Measurements from ENCODE around the gene WAPL.
"Not testable (repeated sequence)": the region's sequence is repeated elsewhere in the genome, so short reads cannot be mapped to it uniquely, and the experiment has no call there.

Gene WAPL

DNA sequence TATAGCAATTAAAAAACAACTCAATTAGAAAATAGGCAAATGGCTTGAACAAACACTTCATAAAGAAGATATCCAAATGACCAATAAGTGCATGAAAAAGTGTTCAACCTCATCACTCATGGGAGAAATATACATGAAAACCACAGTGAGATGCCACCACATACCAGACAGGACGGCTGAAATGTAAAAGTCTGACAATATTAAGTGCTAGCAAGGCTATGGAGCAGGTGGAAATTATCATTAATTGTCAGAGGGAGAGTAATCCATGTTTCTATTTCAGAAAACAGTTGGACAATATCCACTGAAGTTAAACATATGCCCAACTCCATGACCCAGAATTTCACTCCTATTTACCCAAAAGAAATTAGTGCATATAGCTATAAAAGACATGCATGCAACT, 112.4 kb downstream of the WAPL start:
- DNase-seq, result no peak

DNA sequence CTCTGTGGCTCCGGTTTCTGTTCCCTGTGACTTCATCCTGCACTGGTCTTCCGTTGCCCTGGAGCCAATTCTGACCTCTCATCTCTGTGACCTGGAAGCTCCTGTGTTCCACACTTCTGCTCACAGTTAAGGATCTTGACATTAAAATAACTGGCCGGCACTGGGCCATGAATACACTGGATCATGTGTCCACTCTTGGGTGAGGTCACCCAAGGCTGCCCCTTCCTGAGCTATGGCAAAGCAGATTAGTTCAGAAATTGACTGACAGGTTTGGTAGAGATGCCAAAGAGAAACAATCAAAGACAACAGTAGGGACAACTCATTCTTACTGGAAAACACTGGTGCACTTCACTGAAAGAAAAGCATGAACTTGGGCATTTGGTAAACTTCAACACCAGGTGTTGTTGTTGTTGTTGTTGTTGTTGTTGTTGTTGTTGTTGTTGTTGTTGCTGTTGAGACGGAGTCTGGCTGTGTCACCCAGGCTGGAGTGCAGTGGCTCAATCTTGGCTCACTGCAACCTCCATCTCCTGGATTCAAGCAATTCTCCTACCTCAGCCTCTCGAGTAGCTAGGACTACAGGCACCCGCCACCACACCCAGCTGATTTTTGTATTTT, 118.3 kb downstream of the WAPL start:
- DNase-seq, result no peak

DNA sequence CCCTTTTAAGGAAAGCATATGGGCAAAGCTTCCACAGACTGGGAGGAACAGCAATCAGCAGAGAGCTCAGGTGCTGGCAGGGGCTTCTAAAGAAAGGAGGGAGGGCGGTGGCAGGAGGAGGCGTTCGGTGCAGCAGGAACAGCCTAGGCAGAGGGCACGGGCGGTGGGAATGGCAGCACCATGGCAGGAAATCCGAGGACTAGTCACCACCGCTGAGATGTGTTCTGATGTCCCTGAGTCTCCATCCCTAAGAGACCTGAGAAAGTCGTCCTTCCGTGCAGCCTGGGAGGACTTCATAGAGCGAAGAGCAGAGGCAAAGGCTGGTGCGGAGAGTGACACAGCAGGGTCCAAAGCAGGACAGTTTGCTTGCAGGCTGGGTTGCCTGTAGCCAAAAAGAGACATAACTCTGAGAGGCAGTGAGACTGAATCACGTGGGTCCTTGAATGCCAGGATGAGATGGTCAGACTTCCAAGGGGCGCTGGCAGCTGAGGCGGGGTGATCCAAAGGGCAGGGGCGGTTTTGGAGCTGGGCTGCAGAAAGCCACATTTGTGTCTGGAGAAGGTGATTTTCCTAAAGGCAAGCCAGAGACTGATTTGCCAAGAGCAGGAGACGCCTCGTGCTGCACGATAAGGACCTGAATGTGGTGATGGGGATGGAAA, 119.2 kb downstream of the WAPL start:
- no peak for DNase-seq

DNA sequence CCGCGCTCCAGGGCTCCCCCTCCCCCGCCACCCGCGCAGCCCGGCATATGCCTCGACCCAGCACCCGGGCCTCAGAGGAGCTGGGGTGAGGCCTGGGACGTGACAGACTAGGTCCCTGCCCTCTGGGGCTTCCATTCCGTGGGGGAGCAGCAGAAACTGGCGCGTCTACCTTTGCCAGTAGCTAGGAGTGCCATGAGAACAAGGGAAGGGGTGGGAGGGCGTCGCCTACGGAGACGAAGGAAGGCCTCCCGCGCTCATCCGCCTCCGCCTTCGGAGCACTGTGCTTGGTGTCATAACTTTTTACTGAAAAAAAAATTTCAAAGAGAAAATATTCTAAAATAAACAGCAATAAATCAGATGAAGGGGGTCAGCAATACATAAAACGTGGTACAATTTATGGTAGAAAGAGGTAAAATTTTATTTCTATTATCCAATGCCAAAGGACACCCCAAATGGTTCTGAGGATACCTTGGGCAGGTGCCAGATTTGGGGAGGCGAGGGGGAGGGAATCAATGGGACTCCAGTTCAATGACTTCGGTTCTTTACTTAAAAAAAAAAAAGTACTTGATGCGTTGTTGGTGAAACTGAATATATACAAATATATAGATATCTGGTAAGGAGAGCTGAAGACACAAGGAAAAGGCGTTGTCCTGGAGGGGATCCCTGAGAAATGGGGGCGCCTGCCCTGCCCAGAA, 119.9 kb downstream of the WAPL start:
- peak; percentile 36 for DNase-seq

DNA sequence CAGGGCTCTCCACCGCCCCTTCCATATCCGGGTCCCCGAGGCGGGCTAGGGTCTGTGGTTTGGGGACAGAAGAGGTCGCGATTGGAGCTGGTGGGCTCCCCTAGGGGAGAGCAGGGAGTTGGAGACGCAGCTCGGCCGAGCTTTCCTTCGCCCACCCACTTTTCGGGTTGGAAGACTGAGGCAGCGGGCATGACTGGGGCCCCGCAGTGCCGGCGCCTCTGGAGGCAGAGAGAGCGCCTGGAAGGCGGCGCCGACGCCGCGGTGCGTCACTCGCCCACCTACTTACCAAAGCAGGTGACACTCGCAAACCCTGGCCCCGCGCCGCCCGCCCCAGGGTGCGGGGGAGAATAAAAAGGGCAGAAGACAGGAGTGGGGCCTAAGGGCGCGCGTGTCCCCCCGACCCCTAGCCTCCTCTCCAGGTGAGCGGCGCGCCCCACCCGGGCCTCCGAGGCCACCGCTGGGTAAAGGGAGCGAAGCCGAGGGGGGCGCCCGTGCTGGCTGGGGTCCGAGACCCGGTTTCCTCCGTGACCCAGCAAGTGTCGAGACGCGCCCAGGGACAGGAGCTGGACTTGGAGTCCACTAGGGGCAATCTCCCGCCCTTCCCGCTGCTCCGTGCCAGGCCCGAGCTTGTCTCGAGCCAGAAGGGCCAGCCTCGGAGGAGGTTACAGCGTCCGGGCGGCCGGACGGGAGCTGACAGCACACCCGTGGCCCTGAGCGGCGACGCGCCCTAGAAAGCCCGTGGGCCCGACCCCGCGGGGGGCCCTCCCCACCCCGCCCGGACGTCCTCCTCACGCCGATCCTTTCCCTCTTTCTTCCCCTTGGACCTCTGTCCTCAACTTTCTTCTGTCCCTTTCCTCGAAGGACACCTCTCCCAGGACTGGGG, 120.6 kb downstream of the WAPL start:
- DNase-seq, result peak; percentile 84

DNA sequence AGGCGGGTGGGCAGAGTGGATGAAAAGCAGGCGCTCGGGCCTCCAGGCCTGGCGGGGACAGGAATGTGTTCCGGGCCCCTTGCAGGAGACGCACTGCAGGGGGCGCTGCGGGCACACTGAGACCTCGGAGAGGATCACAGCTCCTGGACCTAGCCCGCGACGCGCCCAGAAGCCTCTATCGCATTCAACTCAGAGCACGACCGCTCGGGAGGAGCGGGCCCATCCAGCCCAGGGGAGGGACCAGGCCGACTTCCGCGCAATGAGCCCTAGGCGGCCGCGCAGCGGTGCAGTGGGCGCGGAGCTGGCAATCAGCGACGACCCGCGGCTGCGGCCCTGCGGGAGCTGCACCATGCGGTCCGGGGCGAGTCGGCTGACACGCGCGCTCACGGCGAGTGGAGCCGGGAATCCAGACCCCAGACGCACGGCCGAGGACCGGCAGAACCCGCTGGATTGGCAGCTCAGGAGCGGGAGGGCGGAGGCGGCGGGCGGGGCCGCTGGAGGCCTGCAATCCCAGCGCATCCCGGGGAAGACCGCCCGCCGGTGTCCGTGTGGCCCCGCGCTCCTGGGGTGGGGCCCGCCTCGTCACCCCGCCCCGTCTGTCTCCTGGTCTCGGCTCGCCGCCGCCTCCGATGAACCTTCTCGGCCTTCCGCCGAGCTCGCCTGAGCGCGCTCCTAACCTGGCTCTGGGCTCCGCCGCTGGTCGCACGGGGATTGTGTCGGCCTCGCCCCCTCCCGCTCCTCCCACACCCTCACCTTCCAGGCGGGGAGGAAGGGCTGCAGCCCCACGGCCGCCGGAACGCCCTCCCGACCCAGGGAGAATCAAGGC, 121.5 kb downstream of the WAPL start:
- peak; percentile 98 for DNase-seq

DNA sequence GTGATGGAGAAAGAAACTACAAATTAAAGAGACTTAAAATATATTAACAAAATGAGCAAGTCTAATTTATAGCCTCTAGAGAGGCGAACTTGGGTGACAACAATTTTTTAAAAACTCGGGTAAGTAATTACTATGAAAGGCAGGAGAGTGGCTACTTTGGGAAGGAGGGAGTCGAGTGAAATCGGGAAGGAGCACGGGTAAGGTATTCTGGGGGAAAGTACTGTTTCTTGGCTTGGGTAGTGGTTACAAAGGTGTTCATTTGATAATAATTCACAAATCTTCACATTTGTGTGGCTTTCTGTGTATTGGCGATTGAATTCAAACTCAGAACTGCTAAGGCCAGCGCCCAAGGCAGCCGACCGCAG, 122.1 kb downstream of the WAPL start:
- no peak for DNase-seq

DNA sequence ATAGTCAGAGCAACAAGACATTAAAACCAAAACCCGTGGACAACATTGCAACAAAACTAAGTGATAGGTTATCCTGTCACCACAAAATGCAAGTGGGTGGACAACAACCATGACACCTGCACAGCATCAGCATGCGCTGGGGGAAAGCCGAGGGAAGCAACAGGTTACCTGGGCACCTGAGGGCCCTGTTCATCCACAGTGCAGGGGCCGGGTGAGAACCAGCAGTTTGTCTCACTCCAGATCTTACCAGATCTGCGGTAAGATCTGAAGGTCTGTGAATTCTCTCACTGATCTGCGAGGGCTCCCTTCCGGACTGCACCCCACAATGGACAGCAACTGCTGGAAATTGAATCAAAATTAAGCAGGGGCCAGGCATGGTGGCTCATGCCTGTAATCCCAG, 124.5 kb downstream of the WAPL start:
- no peak for DNase-seq

DNA sequence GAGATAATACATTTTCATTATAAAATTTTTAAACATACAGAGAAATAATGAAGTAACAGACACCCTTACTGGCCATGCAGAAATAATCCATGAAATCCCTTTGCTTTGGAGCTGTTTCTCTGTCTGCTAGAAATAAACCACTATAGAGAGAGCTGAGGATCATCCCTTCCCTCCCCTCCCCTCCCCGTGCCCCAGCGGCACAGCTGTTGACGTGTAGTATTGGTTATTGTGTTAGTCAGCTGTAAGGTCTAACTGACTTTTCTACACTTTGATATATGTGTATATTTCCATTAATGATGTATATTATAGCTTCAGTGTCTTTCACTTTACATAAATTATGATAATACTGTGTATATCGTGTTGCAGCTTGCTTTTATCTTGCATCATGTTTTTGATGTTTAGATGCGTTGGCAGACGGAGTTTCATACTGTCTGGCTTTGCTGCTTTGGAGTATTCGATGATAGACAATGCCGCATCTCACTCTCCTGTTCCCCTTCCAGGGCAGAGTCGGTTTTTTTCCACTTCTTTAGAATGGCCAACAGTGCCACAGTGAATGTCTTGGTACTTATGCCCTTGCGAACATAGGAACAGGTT, 127.6 kb downstream of the WAPL start:
- no peak for DNase-seq

DNA sequence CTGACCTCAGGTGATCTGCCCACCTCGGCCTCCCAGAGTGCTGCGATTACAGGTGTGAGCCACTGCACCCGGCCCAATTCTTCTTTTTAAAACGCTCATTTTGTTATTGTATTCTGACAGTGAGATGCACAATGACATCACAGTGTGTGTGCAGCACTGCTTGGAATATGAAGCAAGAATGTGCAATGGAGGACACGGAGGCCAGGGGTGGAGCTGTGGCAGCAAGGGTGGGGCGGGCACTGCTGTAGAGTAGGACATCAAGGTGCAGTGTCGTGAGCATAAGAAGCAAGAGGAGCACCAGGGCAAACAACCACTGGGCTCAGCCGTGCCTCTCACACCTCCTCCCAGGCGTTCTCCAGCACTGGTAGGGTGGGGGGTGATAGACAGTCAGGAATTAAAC, 128.2 kb downstream of the WAPL start:
- no peak for DNase-seq

DNA sequence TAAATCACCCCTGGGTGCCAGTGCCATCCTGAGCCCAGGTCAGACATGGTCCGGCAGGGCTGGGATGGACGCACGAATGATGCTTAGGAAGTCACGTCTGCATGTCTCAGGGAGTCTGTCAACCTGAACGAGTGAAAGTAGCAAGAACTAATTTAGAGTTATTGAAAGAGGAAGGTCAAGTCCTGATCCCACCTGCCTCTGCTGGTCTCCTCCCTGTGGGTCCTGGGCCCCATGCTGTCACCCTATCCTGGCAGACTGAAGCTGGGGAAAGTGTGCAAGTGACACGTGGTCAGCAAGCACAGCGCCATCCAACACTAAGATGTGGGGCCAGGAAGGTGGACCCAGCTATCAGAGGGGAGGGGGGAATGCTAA, 128.9 kb downstream of the WAPL start:
- DNase-seq, result no peak

DNA sequence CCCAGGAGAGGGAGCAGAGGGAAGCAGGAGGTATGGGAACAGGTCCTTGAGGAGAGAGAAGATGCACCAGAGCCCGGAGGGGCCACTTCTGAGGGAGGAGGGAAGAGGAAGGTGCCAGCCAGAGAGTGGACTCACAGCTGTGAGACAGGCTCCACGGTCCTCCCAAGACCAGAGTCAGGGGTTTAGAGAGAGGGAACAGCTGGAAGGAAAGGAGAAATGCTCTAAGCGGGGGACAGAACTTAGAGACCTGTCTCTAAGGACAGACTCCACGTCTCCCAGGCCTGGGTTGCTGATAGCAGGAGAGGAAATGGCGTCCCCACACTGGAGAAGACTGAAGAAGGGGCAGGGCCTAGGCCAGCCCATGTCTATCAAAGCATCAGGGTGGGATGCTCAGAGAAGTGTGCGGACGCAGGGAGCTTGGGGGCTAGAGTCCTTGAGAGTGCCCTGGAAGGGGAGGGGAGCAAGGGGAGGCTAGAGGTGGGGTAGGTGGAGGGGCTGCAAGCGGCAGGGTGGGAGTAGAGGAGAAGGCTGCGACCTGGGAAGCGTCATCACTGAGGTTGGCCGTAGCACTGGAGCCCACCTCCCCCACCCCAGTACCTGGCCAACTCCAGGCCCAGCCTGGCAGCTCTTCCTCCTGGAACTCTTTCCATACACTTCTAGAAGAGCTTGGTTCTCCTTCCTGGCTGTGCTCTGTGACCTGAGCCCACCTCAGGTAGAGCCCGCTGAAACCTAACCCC, 129.4 kb downstream of the WAPL start:
- no peak for DNase-seq

DNA sequence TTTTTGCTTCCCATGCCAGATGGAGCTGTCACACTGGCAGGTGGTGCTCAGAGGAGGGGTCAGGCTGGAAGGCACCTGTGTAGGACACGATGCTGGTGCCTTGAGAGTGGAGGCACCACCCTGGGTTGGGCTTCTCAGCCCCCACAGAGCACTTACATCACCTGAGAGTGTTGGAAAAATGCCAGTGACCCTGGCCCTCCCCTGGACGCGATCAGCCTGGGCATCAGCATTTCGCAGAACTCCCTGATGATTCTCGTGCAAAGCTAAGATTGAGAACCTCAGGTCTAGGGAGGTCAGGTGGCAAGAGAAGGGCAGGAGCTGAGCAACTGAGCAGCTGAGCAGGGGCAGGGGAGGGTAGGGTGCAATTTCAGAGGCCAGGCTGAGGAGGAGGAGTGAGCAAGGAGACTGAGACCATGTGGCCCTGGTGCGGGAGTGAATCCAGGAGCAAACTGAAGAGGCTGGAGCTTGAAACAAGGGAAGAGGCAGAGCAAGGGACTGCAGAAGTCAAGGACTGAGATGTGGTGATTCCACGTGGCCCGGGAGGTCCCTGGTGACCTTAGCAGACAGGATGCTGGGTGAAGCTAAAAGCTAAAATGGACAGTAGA, 130.3 kb downstream of the WAPL start:
- no peak for DNase-seq

DNA sequence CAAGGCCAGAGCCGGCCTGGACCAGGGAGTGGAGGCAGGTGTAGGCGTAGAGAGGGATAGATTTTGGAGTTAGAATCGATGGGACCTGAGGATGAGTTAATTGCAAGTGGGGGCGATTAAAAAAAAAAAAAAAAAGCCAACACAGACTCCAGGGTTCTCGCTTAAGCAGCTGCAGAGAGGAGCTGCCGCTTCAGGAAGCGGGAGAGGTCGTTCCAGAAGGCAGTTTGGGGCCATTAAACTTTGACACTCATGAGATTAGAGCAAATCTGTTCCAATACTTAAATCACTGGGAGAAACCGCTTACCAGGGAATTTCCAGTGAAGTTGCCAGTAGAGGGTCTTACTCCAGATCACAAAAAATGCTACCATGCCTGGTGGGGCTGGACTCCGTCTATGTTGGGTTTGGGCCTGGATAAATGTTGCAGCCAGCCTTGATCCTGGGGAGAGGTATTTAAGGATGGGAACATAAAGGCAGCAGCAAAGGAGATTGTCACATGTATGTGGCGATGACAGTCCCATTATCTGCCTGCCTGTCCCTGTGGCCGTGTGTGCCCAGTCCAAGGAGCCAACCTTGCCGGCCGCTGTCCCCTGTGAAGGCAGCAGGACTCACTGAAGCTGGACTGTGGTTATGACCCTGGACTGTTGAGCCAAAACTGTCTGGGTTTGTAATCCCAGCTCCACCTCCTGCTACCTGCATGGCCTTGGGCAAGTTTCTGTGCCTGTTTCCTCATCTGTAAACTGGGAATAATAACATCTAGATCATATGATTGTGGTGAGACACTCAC, 131.1 kb downstream of the WAPL start:
- DNase-seq, result no peak

DNA sequence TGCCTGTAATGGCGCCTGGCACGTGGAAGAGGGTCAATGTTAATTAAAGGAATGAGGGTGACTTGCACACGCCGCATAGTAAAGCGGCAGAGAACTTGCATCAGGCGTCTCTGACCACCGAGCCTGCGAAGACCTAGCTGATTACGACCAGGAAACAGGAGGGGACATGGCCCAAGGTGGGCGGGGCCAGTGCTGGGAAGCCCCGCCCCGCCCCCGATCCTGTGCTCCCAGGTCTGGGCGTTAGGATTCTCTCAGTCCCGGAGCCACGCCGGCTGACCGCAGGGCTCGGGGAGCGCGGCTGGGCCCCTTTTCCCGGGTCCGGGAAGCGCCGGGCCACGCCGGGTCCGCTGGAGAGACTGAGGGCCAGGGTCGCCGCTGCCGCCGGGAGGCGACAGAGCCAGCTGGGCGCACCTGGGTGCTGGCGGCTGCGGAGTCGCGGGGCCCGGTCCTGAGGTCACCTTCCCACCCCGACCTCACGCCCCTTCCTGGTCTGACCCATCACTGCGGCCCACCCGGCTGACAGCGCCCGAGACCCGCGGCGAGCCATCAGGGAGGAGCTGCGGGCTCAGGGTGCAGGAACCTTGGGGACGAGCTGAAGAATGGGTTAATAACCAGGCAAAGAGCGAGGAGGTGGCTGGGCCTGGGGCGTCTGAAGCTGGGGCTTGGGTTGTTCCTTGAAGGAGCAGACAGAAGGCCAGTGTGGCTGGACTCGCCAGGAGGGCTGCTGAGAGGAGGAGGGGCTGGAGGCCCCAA, 132.0 kb downstream of the WAPL start:
- DNase-seq, result peak; percentile 43

DNA sequence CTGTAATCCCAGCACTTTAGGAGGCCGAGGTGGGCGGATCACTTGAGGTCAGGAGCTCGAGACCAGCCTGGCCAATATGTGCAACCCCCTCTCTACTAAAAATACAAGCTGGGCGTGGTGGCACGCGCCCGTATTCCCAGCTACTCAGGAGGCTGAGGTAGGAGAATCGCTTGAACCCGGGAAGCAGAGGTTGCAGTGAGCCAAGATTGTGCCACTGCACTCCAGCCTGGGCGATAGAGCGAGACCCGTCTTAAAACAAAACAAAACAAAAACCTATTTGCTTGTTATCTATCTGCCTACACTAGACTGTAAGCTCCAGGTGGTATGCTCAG, 132.5 kb downstream of the WAPL start:
- DNase-seq, result not testable (repeated sequence)

DNA sequence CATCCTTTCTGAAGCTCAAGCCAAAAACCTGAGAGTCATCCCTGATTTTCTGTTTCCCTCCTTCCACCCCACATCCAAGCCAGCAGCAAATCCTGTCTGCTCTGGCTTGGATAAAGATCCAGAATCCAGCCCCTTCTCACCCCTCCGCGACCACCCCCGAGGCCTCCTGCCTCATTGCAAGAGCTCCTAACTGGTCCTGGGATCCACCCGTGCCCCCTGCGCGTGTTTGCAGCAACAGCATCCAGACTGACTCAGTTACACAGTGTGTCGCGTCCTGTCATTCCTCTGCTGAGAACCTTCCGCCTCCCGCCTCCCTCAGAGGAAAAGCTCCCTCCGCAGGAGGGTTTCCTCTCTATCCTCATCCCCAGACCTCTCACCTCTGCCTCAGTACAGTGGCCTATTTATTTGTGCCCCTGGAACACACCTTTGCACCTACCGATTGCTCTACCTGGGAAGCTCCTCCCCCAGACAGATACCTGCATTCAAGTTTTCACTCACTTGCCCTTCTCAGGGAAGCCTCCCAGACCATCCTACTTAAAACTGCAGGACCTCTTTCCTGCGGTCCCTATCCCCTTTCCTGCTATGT, 133.4 kb downstream of the WAPL start:
- DNase-seq, result no peak

DNA sequence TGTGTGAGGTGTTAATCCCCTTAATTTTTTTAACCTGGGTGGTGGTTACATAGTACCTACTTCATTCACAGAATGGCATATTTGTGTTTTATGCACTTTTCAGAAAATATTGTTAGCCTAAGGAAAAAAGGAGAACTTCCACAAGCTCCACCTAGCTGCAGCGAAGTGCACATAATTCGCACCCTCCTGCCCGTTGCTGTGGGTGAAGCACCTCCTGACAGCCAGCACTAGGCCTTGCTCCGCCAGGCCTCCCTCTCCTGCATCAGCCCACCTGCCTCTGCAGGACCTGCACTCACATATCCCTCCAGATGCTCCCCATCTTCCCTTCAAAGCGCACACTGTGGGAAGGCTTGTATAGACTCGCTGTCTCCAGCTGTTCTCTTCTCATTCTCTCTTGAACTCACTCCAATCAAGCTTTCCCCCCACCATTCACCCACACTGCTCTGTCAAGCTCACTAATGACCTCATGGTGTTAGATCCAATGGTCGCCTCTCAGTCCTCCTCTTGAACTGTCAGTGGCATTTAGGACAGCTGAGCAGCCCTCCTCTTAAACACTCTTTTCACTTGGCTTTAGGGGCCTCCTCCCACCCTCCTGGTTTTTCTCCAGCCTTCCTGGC, 134.3 kb downstream of the WAPL start:
- no peak for DNase-seq

DNA sequence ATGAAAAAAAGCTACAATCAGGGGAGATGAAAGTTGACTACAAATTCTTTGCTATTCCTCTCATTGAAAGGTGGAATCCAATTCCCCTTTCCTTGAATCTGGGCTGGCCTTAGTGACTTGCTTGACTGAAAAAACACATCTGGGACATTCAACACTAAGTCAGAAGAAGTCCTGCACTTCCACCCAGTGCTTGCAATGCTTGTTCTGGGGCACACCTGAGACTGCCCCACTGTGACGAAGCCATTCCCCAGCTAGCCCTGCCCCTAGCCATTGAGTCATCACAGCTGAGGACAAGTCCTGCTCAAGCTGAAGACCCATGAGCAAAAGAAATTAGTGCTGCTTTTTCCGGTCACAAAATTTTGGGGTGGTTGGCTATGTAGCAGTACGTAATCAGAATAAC, 135.8 kb downstream of the WAPL start:
- no peak for DNase-seq

Measured in activated CD4-positive, alpha-beta T cell treated with anti-CD3 and anti-CD28 coated beads for 48 hours (primary cell).